HepG2 (cell line): Measurements from ENCODE around the gene CES2. TPM values are rescaled to one million over a fixed set of nuclear protein-coding genes. Genes with fewer than 3 reads are reported as not detected.

ENCODE experiments used
- CENPX ChIP-seq: sonication (generic); formaldehyde crosslinking; IDR thresholded peaks from 2 replicates; pipeline ENCODE4 v1.9.0; 2021; ENCODE audit warnings: mild to moderate bottlenecking, missing genetic modification reagents, moderate library complexity
- FOXO4 ChIP-seq: sonication (generic); formaldehyde crosslinking; conservative IDR thresholded peaks from 2 replicates; pipeline ENCODE4 v1.8.1; 2023; ENCODE audit warnings: missing genetic modification reagents
- GLI4 ChIP-seq: sonication (generic); formaldehyde crosslinking; IDR thresholded peaks from 2 replicates; pipeline ENCODE4 v1.5.1; 2020; ENCODE audit warnings: missing genetic modification reagents, mild to moderate bottlenecking, moderate library complexity, borderline replicate concordance
- JUN ChIP-seq: sonication (generic); formaldehyde crosslinking; IDR thresholded peaks from 2 replicates; pipeline ENCODE4 v1.4.0; 2020; ENCODE audit warnings: mild to moderate bottlenecking, missing genetic modification reagents
- KAT2B ChIP-seq: fragments of 150-350 bp; IDR thresholded peaks from 2 replicates; pipeline ENCODE4 v1.6.1; 2014; ENCODE audit warnings: low read depth, low read length, borderline replicate concordance
- KMT2B ChIP-seq: IDR thresholded peaks from 2 replicates; pipeline ENCODE4 v1.6.1; 2016; ENCODE audit warnings: missing genetic modification reagents, missing compliant biosample characterization
- MTA1 ChIP-seq: sonication (generic); formaldehyde crosslinking; IDR thresholded peaks from 2 replicates; pipeline ENCODE4 v1.4.0; 2020; ENCODE audit warnings: missing genetic modification reagents, mild to moderate bottlenecking, borderline replicate concordance
- NR0B2 ChIP-seq: sonication (generic); formaldehyde crosslinking; IDR thresholded peaks from 2 replicates; pipeline ENCODE4 v1.4.0; 2020; ENCODE audit warnings: mild to moderate bottlenecking, missing genetic modification reagents
- POLR2AphosphoS5 ChIP-seq: IDR thresholded peaks from 2 replicates; pipeline ENCODE4 v1.6.1; 2012; ENCODE audit warnings: low read depth, low read length
- RBM22 ChIP-seq: fragments of 200-400 bp; formaldehyde crosslinking; optimal IDR thresholded peaks from 2 replicates; pipeline ENCODE3; 2017; ENCODE audit warnings: mild to moderate bottlenecking, low read length, moderate library complexity
- SMAD3 ChIP-seq: sonication (generic); formaldehyde crosslinking; IDR thresholded peaks from 2 replicates; pipeline ENCODE4 v1.4.0; 2020; ENCODE audit warnings: missing genetic modification reagents
- SRY ChIP-seq: sonication (generic); formaldehyde crosslinking; IDR thresholded peaks from 2 replicates; pipeline ENCODE4 v1.8.0; 2022; ENCODE audit warnings: mild to moderate bottlenecking, missing genetic modification reagents
- STAG1 ChIP-seq: sonication (generic); formaldehyde crosslinking; IDR thresholded peaks from 2 replicates; pipeline ENCODE4 v1.4.0; 2020; ENCODE audit warnings: missing genetic modification reagents
- YEATS4 ChIP-seq: sonication (generic); formaldehyde crosslinking; IDR thresholded peaks from 2 replicates; pipeline ENCODE4 v1.4.0; 2020; ENCODE audit warnings: missing genetic modification reagents, borderline replicate concordance
- ZBTB21 ChIP-seq: sonication (generic); formaldehyde crosslinking; IDR thresholded peaks from 2 replicates; pipeline ENCODE4 v1.4.0; 2020; ENCODE audit warnings: missing genetic modification reagents
- ZBTB44 ChIP-seq: sonication (generic); formaldehyde crosslinking; IDR thresholded peaks from 2 replicates; pipeline ENCODE4 v1.4.0; 2020; ENCODE audit warnings: missing genetic modification reagents
- ZFP36L1 ChIP-seq: sonication (generic); formaldehyde crosslinking; IDR thresholded peaks from 2 replicates; pipeline ENCODE4 v1.8.0; 2022; ENCODE audit warnings: mild to moderate bottlenecking, missing genetic modification reagents, moderate library complexity
- ZNF224 ChIP-seq: sonication (generic); formaldehyde crosslinking; IDR thresholded peaks from 2 replicates; pipeline ENCODE4 v1.5.0; 2020; ENCODE audit warnings: mild to moderate bottlenecking, missing genetic modification reagents
- ZNF225 ChIP-seq: sonication (generic); formaldehyde crosslinking; IDR thresholded peaks from 2 replicates; pipeline ENCODE4 v1.4.0; 2020; ENCODE audit warnings: mild to moderate bottlenecking, missing genetic modification reagents
- ZNF362 ChIP-seq: sonication (generic); formaldehyde crosslinking; IDR thresholded peaks from 2 replicates; pipeline ENCODE4 v1.4.0; 2020; ENCODE audit warnings: missing genetic modification reagents, mild to moderate bottlenecking, borderline replicate concordance
- ZNF501 ChIP-seq: sonication (generic); formaldehyde crosslinking; IDR thresholded peaks from 2 replicates; pipeline ENCODE4 v1.5.1; 2020; ENCODE audit warnings: mild to moderate bottlenecking, moderate library complexity, missing genetic modification reagents
- ZNF546 ChIP-seq: sonication (generic); formaldehyde crosslinking; conservative IDR thresholded peaks from 2 replicates; pipeline ENCODE4 v1.8.1; 2023; ENCODE audit warnings: mild to moderate bottlenecking, missing genetic modification reagents
- ZSCAN25 ChIP-seq: sonication (generic); formaldehyde crosslinking; IDR thresholded peaks from 2 replicates; pipeline ENCODE4 v1.8.0; 2022; ENCODE audit warnings: mild to moderate bottlenecking, missing genetic modification reagents
- polyA plus RNA-seq, 8 experiments: library from polyadenylated mRNA; depleted of rRNA in 3 of 8; stranded (reverse) in 7 of 8; unstranded in 1 of 8; fragments of >200 nt; fragmentation: Illumina TruSeq in 4 of 8; extraction: Trizol in 4 of 8; gene quantifications; 2 replicates each; pipeline versions ENCODE4 v1.2.1 to v1.2.3, GENCODE V29; 2011 to 2016; ENCODE audit warnings: low read depth in 4 of 8, missing spikeins in 1 of 8, mixed read lengths in 1 of 8; ENCODE audit not compliant: insufficient read depth in 1 of 8
- total RNA-seq, 5 experiments: library from RNA; depleted of rRNA; stranded (reverse); fragments of >200 nt; fragmentation: Illumina TruSeq; extraction: Trizol; gene quantifications; 2 replicates each; pipeline ENCODE4 v1.2.3, GENCODE V29; 2016; ENCODE audit warnings: low read depth in 1 of 5
- TF ChIP-seq, protein P1 (sequence below): sonication (generic); formaldehyde crosslinking; IDR thresholded peaks from 2 replicates; pipeline ENCODE4 v1.4.0; 2020; ENCODE audit warnings: missing genetic modification reagents
- TF ChIP-seq, protein P2 (sequence below): sonication (generic); formaldehyde crosslinking; IDR thresholded peaks from 2 replicates; pipeline ENCODE4 v1.4.0; 2020; ENCODE audit warnings: mild to moderate bottlenecking, missing genetic modification reagents

CES2 gene
- total and polyA plus RNA-seq, 2 of the 13 experiments (the other 11 are each of a cell fraction or from before 2014, with no cell fraction given): 50.6 to 63.8 TPM

DNA sequence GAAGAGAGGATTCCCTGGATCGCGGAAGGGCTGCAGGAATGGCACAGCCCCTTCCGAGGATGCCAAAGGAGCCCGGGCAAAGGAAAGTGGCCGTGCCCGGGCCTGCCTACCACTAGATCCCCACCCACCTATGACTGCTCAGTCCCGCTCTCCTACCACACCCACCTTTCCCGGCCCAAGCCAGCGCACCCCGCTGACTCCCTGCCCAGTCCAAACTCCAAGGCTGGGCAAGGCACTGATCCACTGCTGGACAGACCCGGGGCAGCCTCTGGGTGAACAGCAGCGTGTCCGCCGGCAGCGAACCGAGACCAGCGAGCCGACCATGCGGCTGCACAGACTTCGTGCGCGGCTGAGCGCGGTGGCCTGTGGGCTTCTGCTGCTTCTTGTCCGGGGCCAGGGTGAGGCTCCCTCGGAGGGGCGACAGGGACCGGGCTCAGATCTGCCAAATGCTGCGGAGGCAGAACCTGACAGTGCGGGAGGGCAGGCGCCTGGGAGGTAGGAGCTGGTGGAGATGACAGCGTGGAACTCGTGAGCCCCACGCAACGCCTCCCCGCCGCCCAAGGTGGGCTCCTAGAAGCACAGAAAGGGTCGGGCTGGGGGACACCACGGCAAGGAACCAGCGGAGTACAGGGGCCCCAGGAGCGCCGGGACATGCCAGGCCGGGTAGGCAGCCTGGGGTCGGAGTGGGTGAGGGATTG, at the start of gene CES2 (continued):
- TF ChIP-seq KAT2B (no peak), ZNF501 (CRISPR knock-in tag) (peak; percentile 91), FOXO4 (CRISPR knock-in tag) (no peak), ZFP36L1 (CRISPR knock-in tag) (peak; percentile 45; the same call in 1 of the 2 replicates), ZNF546 (CRISPR knock-in tag) (peak; percentile 79), ZNF225 (CRISPR knock-in tag) (peak; percentile 94), SRY (no peak; the same call in 1 of the 2 replicates), POLR2AphosphoS5 (peak; percentile 85), ZNF362 (no peak), RBM22 (peak; percentile 27), GLI4 (no peak), ZSCAN25 (peak; percentile 83), SMAD3 (CRISPR knock-in tag) (no peak), JUN (CRISPR knock-in tag) (no peak), YEATS4 (CRISPR knock-in tag) (peak; percentile 78), NR0B2 (CRISPR knock-in tag) (0 out of 2 replicates have a peak, but pooled peaks have one; percentile 31), ZBTB21 (no peak), ZNF224 (CRISPR knock-in tag) (no peak), STAG1 (no peak), MTA1 (CRISPR knock-in tag) (peak; percentile 83; the same call in 1 of the 2 replicates), KMT2B (CRISPR knock-in tag) (peak; percentile 38; the same call in 1 of the 2 replicates), ZBTB44 (0 out of 2 replicates have a peak, but pooled peaks have one; percentile 41), CENPX (no peak)
- TF ChIP-seq, protein P1, sequence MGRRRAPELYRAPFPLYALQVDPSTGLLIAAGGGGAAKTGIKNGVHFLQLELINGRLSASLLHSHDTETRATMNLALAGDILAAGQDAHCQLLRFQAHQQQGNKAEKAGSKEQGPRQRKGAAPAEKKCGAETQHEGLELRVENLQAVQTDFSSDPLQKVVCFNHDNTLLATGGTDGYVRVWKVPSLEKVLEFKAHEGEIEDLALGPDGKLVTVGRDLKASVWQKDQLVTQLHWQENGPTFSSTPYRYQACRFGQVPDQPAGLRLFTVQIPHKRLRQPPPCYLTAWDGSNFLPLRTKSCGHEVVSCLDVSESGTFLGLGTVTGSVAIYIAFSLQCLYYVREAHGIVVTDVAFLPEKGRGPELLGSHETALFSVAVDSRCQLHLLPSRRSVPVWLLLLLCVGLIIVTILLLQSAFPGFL (CRISPR knock-in tag): no peak
- TF ChIP-seq, protein P2, sequence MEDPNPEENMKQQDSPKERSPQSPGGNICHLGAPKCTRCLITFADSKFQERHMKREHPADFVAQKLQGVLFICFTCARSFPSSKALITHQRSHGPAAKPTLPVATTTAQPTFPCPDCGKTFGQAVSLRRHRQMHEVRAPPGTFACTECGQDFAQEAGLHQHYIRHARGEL (CRISPR knock-in tag): peak; percentile 69; the same call in 1 of the 2 replicates
